Smooth muscle cell (in vitro differentiated cells): Measurements from ENCODE around the gene ZBBX. TPM values are rescaled to one million over a fixed set of nuclear protein-coding genes. Genes with fewer than 3 reads are reported as not detected.

ENCODE experiments used
- DNase-seq: peaks from one replicate; lab custom pipeline; 2025; ENCODE audit not compliant: unreplicated experiment; lab: John Stamatoyannopoulos, UW
- H2AFZ ChIP-seq: fragments of 200-600 bp; sonication (generic); 2 replicates; pipeline ENCODE4 v1.6.0; 2016; ENCODE audit warnings: antibody characterized with exemption, low read depth, mild to moderate bottlenecking
- H3F3A ChIP-seq: fragments of 200-600 bp; sonication (generic); 2 replicates; pipeline ENCODE4 v1.6.0; 2017; ENCODE audit warnings: antibody characterized with exemption, low read depth
- H3K27ac ChIP-seq: fragments of 200-600 bp; sonication (generic); 2 replicates; pipeline ENCODE4 v1.5.1; 2016; ENCODE audit warnings: low read depth, mild to moderate bottlenecking
- H3K27me3 ChIP-seq: fragments of 200-600 bp; sonication (generic); 2 replicates; pipeline ENCODE4 v1.6.1; 2016; ENCODE audit warnings: low read depth, mild to moderate bottlenecking
- H3K36me3 ChIP-seq: fragments of 200-600 bp; sonication (generic); 2 replicates; pipeline ENCODE4 v1.5.1; 2016; ENCODE audit warnings: low read depth
- H3K4me1 ChIP-seq: fragments of 200-600 bp; sonication (generic); 2 replicates; pipeline ENCODE4 v1.5.1; 2016; ENCODE audit warnings: low read depth
- H3K4me2 ChIP-seq: fragments of 200-600 bp; sonication (generic); 2 replicates; pipeline ENCODE4 v1.6.0; 2016; ENCODE audit warnings: mild to moderate bottlenecking
- H3K4me3 ChIP-seq: fragments of 200-600 bp; sonication (generic); 2 replicates; pipeline ENCODE4 v1.5.1; 2016; ENCODE audit warnings: mild to moderate bottlenecking
- H3K79me2 ChIP-seq: fragments of 200-600 bp; sonication (generic); 2 replicates; pipeline ENCODE4 v1.6.0; 2016; ENCODE audit warnings: low read depth, mild to moderate bottlenecking
- H3K9ac ChIP-seq: fragments of 200-600 bp; sonication (generic); 2 replicates; pipeline ENCODE4 v1.6.0; 2016; ENCODE audit warnings: low read depth
- H3K9me3 ChIP-seq: fragments of 200-600 bp; sonication (generic); replicated peaks from 2 replicates; pipeline ENCODE4 v1.5.1; 2016; ENCODE audit warnings: low read depth
- H4K20me1 ChIP-seq: fragments of 200-600 bp; sonication (generic); 2 replicates; pipeline ENCODE4 v1.6.0; 2016; ENCODE audit warnings: low read depth
- WGBS: methylation state at CpG from one replicate; pipeline ENCODE4 v1.1.7; 2016; ENCODE audit warnings: low lambda C conversion rate; 5-methylcytosine and 5-hydroxymethylcytosine counted together
- polyA plus RNA-seq: library from polyadenylated mRNA; unstranded; fragments of >200 nt; fragmentation: Nextera tagmentation; extraction: Ambion mirVana; gene quantifications from 2 replicates; pipeline ENCODE4 v1.2.1, GENCODE V29; 2016
- total RNA-seq: library from RNA; depleted of rRNA; stranded (reverse); fragments of >200 nt; gene quantifications from 2 replicates; pipeline ENCODE4 v1.2.3, GENCODE V29; 2014
- TF ChIP-seq, protein P1 (sequence below): fragments of 200-600 bp; sonication (generic); IDR thresholded peaks from 2 replicates; pipeline ENCODE4 v1.5.1; 2017; ENCODE audit warnings: borderline replicate concordance, mild to moderate bottlenecking, antibody characterized with exemption; ENCODE audit not compliant: insufficient read depth, poor library complexity, severe bottlenecking

The ZBBX gene
- total and polyA plus RNA-seq, 2 experiments from 2014 or later = 0.13 TPM; not detected in 1

DNA sequence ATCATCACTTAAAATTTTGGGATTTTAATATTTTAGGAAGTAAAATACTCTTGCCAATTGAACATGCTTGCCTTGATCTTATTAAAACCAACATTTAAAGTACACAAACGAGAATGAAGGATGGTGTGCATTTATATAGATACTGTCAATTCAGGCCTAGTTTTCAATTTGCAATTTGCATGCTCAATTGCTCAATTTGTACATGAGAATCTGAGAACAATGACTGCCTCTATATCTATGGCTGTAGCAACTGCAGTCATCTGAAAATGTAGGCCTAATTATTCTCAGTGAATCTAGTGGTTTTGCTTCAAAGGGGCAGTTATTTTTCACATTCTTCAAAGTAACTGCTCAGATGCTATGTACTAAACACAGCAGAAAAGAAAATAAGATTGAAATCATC lies 18.8 kb downstream of the ZBBX start:
- no peak overlapping the region for H3K4me2 ChIP-seq
- no peaks in the 10 kb centered on the region for H3K79me2 ChIP-seq
- H3K27ac ChIP-seq = no peak overlapping the region

DNA sequence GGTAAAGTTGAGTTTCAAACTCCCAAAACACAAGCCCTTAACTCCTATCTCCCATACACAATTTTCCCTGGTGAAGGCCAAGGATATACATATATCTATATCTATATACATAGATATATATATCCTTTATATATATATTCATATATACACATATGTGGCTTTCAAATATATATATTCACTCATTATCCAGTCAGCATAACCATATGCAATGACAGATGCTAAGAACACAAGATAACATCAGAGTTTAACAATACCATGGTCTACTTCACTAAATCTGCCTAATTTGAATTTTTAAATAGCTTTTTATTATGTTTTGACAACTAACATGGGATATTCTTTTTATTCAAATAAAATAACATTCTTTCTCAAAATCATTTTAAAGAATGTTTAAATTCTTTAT lies 24.7 kb downstream of the ZBBX start:
- H3F3A ChIP-seq = no peaks in the 10 kb centered on the region
- H3K4me3 ChIP-seq = no peak overlapping the region
- no peak overlapping the region for H3K9ac ChIP-seq
- H3K27me3 ChIP-seq = no peaks in the 10 kb centered on the region
- no peak overlapping the region for H3K4me2 ChIP-seq
- no peaks in the 10 kb centered on the region for H3K4me1 ChIP-seq
- no peaks in the 10 kb centered on the region for H3K79me2 ChIP-seq
- no peak for DNase-seq
- H3K27ac ChIP-seq = no peak overlapping the region
- TF ChIP-seq, protein P1, sequence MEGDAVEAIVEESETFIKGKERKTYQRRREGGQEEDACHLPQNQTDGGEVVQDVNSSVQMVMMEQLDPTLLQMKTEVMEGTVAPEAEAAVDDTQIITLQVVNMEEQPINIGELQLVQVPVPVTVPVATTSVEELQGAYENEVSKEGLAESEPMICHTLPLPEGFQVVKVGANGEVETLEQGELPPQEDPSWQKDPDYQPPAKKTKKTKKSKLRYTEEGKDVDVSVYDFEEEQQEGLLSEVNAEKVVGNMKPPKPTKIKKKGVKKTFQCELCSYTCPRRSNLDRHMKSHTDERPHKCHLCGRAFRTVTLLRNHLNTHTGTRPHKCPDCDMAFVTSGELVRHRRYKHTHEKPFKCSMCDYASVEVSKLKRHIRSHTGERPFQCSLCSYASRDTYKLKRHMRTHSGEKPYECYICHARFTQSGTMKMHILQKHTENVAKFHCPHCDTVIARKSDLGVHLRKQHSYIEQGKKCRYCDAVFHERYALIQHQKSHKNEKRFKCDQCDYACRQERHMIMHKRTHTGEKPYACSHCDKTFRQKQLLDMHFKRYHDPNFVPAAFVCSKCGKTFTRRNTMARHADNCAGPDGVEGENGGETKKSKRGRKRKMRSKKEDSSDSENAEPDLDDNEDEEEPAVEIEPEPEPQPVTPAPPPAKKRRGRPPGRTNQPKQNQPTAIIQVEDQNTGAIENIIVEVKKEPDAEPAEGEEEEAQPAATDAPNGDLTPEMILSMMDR = no peak
- no peaks in the 10 kb centered on the region for H4K20me1 ChIP-seq
- H2AFZ ChIP-seq = no peak overlapping the region
- no peaks in the 10 kb centered on the region for H3K9me3 ChIP-seq
- H3K36me3 ChIP-seq = no peaks in the 10 kb centered on the region

More for the DNA sequence above, 18.8 kb downstream of the ZBBX start:
- Histone ChIP-seq H3K4me1 (no peaks in the 10 kb centered on the region), H3K36me3 (no peaks in the 10 kb centered on the region), H3K9me3 (no peaks in the 10 kb centered on the region), H2AFZ (no peak overlapping the region), H4K20me1 (no peaks in the 10 kb centered on the region), H3K9ac (no peak overlapping the region), H3F3A (no peaks in the 10 kb centered on the region), H3K4me3 (no peak overlapping the region), H3K27me3 (no peaks in the 10 kb centered on the region)
- DNase-seq = no peak
- WGBS = 86% methylated on average over 1 of the region's 1 CpG
- TF ChIP-seq, protein P1 = no peak

DNA sequence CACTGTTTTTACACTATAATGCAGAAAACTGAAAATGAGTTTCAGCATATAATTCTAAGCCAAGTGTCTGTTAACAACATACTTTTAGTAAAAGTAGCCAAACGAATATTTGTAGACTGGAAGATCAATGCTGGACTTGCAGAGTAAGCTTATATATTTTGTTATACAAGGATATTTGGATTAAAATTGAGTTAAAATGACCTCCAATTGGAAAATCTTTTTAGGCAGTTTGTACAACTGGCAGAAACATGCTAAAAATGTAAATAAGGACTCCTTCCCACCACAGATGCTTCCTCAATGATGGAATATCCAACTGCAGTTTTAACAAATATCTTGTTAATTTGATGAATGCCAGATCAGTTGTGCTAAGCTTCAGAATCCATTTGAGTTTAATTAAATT lies 25.3 kb downstream of the ZBBX start:
- Histone ChIP-seq H3K4me3 (no peak overlapping the region), H3K79me2 (no peaks in the 10 kb centered on the region), H3K27ac (no peak overlapping the region), H3K4me2 (no peak overlapping the region), H3K36me3 (no peaks in the 10 kb centered on the region), H4K20me1 (no peaks in the 10 kb centered on the region), H3K9me3 (no peaks in the 10 kb centered on the region), H2AFZ (no peak overlapping the region), H3F3A (no peaks in the 10 kb centered on the region), H3K27me3 (no peaks in the 10 kb centered on the region), H3K9ac (no peak overlapping the region), H3K4me1 (no peaks in the 10 kb centered on the region)
- DNase-seq = no peak
- WGBS = 65% methylated on average over 1 of the region's 1 CpG
- TF ChIP-seq, protein P1 = no peak

DNA sequence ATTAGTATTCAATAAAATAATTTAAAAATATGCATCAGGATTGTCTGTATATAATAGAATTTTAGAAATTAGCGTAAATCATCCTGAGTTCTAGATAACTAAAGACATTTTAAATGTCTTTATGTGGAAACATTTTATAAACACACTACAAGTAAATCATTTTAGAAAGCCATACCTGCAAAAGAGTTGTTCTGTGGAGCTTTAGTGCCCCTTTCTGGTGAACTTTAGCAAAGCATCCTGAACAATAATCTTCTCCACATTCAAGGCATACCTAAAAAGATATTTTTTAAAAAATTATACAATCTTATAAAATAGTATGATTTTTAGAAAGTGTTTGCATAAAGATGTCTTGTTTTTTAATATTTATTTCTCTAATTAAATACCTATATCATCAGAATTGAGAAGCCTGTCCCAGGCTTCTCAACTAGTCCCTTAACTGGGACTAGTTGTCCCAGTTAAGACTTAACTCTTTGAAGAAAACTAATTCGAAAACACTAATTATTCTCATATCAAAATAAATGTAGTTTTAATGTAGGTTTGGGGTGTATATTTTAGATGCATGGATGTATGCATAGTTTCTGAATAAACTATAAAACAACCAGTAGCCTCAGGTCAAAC lies 29.7 kb downstream of the ZBBX start:
- H3K79me2 ChIP-seq = no peaks in the 10 kb centered on the region
- no peaks in the 10 kb centered on the region for H3K9me3 ChIP-seq
- no peak for DNase-seq
- no peaks in the 10 kb centered on the region for H3F3A ChIP-seq
- H4K20me1 ChIP-seq = no peaks in the 10 kb centered on the region
- H3K36me3 ChIP-seq = no peaks in the 10 kb centered on the region
- no peak overlapping the region for H3K9ac ChIP-seq
- no peak overlapping the region for H3K4me3 ChIP-seq
- 12% methylated on average over 2 of the region's 2 CpGs for WGBS
- TF ChIP-seq, protein P1 = peak; percentile 73
- H3K27me3 ChIP-seq = no peaks in the 10 kb centered on the region
- H2AFZ ChIP-seq = no peak overlapping the region
- H3K27ac ChIP-seq = no peak overlapping the region
- H3K4me2 ChIP-seq = no peak overlapping the region
- no peaks in the 10 kb centered on the region for H3K4me1 ChIP-seq
